Right lobe of liver (tissue), 4 donors: ENCODE results near the gene DDX41.

ENCODE experiments used
- POLR2A ChIP-seq: fragments of 450-650 bp; IDR thresholded peaks from one replicate; pipeline ENCODE4 v1.6.1; 2017; ENCODE audit warnings: antibody characterized with exemption, mild to moderate bottlenecking
- TF ChIP-seq, protein P1 (sequence below), 4 donors: fragments of 200-600 bp in 3 of 4; fragments of 450-650 bp in 1 of 4; IDR thresholded peaks; one replicate each; pipeline versions ENCODE4 v1.5.1 to v1.8.0; 2016 to 2022; ENCODE audit warnings: antibody characterized with exemption in 4 of 4, mild to moderate bottlenecking in 2 of 4
- donor health status: DM: no; HTN: no; CAD: no.
- donor health status: DM: no; HTN: no; CAD: no.
- donor health status: DM: no; HTN: yes; CAD: no.

DNA sequence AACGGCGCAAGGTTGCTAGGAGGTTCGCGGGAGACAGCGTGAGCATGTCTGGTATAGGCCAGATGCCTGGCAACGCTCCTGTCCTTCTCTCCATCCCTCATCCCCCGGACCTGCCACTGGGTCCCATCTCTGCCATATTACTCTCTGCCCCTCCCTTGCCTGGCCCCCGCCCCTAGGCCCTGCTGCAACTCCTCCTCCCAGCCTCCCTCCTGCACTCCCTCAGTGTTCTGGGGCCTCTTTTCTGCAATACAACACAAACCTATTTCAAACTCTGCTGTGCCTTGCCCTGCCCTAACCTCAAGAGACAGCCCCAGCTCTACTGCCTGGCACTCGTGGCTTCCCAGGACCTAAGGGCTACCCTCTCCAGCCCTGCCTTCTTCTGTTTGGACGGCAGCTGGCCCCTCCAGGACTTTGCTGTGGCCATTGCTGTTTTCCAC lies 34.4 kb downstream of the DDX41 start:
- TF ChIP-seq, protein P1, sequence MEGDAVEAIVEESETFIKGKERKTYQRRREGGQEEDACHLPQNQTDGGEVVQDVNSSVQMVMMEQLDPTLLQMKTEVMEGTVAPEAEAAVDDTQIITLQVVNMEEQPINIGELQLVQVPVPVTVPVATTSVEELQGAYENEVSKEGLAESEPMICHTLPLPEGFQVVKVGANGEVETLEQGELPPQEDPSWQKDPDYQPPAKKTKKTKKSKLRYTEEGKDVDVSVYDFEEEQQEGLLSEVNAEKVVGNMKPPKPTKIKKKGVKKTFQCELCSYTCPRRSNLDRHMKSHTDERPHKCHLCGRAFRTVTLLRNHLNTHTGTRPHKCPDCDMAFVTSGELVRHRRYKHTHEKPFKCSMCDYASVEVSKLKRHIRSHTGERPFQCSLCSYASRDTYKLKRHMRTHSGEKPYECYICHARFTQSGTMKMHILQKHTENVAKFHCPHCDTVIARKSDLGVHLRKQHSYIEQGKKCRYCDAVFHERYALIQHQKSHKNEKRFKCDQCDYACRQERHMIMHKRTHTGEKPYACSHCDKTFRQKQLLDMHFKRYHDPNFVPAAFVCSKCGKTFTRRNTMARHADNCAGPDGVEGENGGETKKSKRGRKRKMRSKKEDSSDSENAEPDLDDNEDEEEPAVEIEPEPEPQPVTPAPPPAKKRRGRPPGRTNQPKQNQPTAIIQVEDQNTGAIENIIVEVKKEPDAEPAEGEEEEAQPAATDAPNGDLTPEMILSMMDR (IDR thresholded peaks at IDR 0.05), result no peak
- TF ChIP-seq POLR2A, result no peak
